ENCODE results near the gene MAPRE2. TPM values are rescaled to one million over a fixed set of nuclear protein-coding genes. Genes with fewer than 3 reads are reported as not detected.

The MAPRE2 gene
- total RNA-seq (2014; rRNA removed; shearing (Covaris generic); ENCODE audit: low replicate concordance), result 5.9 and 7.5 TPM in 2 replicates

DNA sequence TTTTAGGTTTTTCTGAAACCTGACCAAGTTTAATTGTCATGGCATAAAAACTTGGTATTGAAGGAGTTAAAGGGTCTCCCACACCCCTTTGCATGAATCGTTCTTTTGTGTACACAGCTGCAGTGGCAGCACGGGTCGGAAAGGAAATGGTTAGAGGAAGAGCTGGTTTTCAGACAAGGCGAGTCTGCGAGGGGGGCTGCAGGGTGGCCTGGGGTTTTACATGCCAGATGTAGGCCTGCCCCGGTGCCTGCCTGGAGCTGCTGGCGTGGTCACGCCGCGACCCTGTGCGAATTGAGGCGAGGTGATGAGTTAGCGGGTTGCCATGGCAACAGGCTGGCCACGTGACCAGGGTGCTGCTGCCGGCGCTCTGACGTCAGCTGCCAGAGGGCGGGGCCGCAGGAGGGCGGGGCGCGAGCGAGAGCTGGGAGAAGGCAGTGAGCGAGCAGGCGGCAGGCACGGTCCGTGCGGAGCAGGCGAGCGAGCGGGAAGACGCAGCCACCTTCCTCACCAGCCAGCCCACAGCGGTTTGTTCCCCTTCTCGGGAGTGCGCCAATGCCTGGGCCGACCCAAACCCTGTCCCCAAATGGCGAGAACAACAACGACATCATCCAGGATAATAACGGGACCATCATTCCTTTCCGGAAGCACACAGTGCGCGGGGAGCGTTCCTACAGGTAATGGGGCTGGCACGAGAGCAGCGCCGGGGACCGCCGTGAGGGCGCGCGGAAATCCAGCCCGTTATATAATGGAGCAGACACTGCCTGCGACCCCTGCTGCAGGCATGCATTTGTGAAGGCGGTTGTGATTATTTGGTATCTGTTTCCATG is at the start of gene MAPRE2:
Gene MAPRE2, plus strand, starts transcription at position 426 of the 827 bp plus-strand sequence. Its CDS starts 127 bp downstream, at position 553.
- H3K4me3 ChIP-seq, result peak within 1 kb of the TSS; percentile 76
- peak; percentile 95 for DNase-seq
- no peaks in the 10 kb centered on the region for H3K36me3 ChIP-seq
- no peaks in the 10 kb centered on the region for H3K27me3 ChIP-seq
- no peaks in the 10 kb centered on the region for H3K9me3 ChIP-seq

- H3K9me3 ChIP-seq, result no peaks in the 10 kb centered on the region
- no peaks in the 10 kb centered on the region; the same call in none of the 2 replicates for H3K27me3 ChIP-seq
- DNase-seq, result no peak
- no peaks in the 10 kb centered on the region for H3K36me3 ChIP-seq
- no peak overlapping the region for H3K4me3 ChIP-seq
Measured at GRCh38 chr18:34991561-34991960, 49.7 kb upstream of the MAPRE2 start.

DNA sequence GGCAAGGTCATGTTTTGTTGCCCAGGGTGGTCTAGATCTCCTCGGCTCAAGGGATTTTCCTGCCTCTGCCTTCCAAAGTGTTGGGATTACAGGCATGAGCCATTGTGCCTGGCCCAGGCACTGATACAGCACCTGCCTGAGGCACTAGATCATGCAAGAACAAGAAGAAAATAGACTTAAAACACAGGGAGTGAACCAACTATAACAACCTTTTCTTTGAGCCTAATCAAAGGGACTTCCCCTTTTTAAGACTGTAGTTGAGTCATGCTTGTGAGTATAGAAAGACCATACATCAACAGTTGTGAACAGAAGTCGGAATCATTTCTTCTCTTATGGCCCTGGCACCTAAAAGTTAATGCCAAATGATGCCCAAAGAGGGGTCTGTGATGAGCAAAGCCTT is 47.9 kb upstream of the MAPRE2 start:
- Histone ChIP-seq H3K36me3 (no peaks in the 10 kb centered on the region), H3K4me3 (no peak overlapping the region), H3K27me3 (no peaks in the 10 kb centered on the region; the same call in 1 of the 2 replicates), H3K9me3 (no peaks in the 10 kb centered on the region)
- no peak for DNase-seq

DNA sequence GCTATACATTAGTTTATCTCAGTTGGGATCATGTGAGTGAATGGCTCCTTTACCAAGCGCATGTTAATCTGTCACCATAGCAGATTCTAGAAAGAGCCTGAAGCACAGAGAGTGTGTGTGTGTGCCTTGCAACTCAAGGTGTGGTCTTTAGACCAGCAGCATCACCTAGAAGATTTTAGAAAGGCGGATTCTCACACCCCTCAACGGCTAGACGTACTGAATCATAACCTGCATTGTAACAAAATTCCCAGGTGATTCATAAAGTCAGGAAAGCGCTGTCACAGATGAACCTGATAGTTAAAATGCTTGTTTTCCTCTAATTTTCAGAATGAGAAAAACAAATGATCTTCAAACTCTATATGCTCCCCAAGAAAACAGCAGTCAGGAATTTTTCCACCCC is 45.5 kb upstream of the MAPRE2 start:
- no peak for DNase-seq
- no peaks in the 10 kb centered on the region for H3K36me3 ChIP-seq
- H3K4me3 ChIP-seq, result no peak overlapping the region
- H3K27me3 ChIP-seq, result no peaks in the 10 kb centered on the region; the same call in 1 of the 2 replicates
- no peaks in the 10 kb centered on the region for H3K9me3 ChIP-seq

GRCh38 chr18:34998661-34999060 is 42.6 kb upstream of the MAPRE2 start:
- DNase-seq, result no peak
- Histone ChIP-seq H3K27me3 (peaks cover 8% of the 10 kb centered on the region), H3K36me3 (no peaks in the 10 kb centered on the region), H3K9me3 (no peaks in the 10 kb centered on the region), H3K4me3 (no peak overlapping the region)

- H3K4me3 ChIP-seq, result no peak overlapping the region
- H3K9me3 ChIP-seq, result no peaks in the 10 kb centered on the region
- peaks cover 8% of the 10 kb centered on the region for H3K27me3 ChIP-seq
- no peaks in the 10 kb centered on the region for H3K36me3 ChIP-seq
- DNase-seq, result no peak
Measured at GRCh38 chr18:34999756-35000289, 41.4 kb upstream of the MAPRE2 start.

GRCh38 chr18:35000457-35000856 is 40.8 kb upstream of the MAPRE2 start:
- Histone ChIP-seq H3K9me3 (no peaks in the 10 kb centered on the region), H3K4me3 (no peak overlapping the region), H3K27me3 (peaks cover 8% of the 10 kb centered on the region), H3K36me3 (no peaks in the 10 kb centered on the region)
- DNase-seq, result no peak

DNA sequence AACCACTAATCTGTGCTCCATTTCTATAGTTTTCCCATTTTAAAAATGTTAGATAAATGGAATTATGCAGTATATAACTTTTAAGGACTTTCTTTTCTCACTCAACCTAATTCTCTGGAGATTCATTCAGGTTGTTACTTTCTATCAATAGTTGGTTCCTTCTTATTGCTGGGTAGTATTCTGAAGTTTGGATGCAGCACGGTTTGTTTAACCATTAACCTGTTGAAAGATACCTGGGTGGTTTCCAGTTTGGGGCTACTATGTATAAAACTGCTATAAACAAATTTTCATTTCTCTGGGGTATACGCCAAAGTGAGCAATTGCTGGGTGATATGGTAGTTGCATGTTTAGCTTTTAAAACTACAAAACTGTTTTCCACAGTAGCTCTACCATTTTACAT is 39.1 kb upstream of the MAPRE2 start:
- H3K36me3 ChIP-seq, result no peaks in the 10 kb centered on the region
- no peaks in the 10 kb centered on the region for H3K9me3 ChIP-seq
- H3K4me3 ChIP-seq, result no peak overlapping the region
- H3K27me3 ChIP-seq, result peaks cover 8% of the 10 kb centered on the region
- no peak for DNase-seq

GRCh38 chr18:35005963-35006577 is 35.1 kb upstream of the MAPRE2 start:
- H3K9me3 ChIP-seq, result no peaks in the 10 kb centered on the region
- H3K27me3 ChIP-seq, result peaks cover 8% of the 10 kb centered on the region
- no peak for DNase-seq
- H3K36me3 ChIP-seq, result no peaks in the 10 kb centered on the region
- H3K4me3 ChIP-seq, result no peak overlapping the region

DNA sequence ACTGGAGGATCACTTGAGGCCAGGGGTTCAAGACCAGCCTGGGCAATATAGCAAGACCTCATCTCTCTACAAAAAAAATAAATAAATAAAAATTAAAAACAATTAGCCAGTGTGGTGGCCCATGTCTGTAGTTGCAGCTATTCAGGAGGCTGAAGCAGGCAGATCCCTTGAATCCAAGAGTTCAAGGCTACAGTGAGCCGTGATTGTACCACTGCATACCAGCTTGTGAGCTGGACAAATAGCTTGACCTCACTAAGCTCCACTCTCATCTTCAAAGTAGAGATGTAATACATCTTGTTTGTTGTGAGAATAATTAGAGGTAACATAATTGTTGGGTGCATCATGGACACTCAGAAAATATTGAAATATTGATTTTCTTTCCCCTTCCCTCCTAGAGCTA is 31.1 kb upstream of the MAPRE2 start:
- no peak for DNase-seq
- H3K4me3 ChIP-seq, result no peak overlapping the region
- no peaks in the 10 kb centered on the region for H3K27me3 ChIP-seq
- H3K36me3 ChIP-seq, result no peaks in the 10 kb centered on the region
- no peaks in the 10 kb centered on the region for H3K9me3 ChIP-seq

DNA sequence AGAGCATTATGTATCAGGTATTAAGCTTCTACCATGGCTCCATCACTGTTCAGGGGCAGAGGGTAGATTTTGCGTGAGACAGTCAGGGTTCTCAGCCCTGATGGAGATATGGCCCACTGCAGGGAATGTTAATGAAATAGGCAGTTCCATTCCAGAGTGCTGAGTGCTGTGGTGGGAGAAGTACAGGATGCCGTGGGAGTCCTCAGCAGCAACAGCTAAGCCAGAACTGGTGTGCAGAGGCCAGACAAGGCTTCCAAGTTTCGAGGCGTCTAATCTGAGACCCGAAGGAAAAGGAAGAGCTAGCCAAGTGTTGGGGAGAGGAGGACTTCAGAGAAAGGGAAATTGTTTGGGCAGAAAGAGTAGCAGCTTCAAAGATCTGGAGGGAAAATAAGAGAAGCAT is 30.2 kb upstream of the MAPRE2 start:
- no peaks in the 10 kb centered on the region for H3K27me3 ChIP-seq
- H3K36me3 ChIP-seq, result no peaks in the 10 kb centered on the region
- H3K9me3 ChIP-seq, result no peaks in the 10 kb centered on the region
- no peak for DNase-seq
- no peak overlapping the region for H3K4me3 ChIP-seq

GRCh38 chr18:35019933-35020332 is 21.3 kb upstream of the MAPRE2 start:
- Histone ChIP-seq H3K9me3 (no peaks in the 10 kb centered on the region), H3K36me3 (no peaks in the 10 kb centered on the region), H3K4me3 (no peak overlapping the region), H3K27me3 (peaks cover 3% of the 10 kb centered on the region; the same call in 1 of the 2 replicates)
- no peak for DNase-seq

DNA sequence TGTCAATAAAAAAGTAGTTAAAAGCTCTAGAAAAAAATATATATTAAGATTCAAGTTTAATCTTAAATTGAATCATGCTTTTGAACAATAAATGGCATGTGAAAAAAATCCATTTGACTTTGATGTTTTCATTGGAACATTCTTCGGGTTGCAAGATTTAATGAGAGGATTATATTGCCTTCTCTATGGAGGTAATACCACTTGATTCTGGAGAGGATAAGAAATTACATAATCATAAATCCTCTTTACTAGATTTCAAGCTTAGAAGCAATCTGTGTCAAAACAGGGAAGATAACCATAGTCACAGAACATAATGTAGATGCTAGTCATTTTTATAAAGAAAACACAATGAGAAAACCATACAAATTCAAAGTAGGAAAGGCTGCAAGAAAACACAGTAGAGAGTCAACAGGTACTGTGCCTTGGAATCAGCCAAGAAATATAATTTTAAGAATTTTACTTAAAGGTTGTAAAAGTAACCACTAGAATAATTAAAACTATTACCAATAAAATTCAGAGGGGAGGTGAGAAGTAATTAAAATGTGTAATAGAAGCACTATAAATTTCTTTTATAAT is 18.7 kb upstream of the MAPRE2 start:
- no peak for DNase-seq
- H3K36me3 ChIP-seq, result no peaks in the 10 kb centered on the region
- no peaks in the 10 kb centered on the region for H3K9me3 ChIP-seq

GRCh38 chr18:35024196-35024595 is 17.0 kb upstream of the MAPRE2 start:
- no peaks in the 10 kb centered on the region for H3K36me3 ChIP-seq
- no peak for DNase-seq
- H3K4me3 ChIP-seq, result no peak overlapping the region
- H3K27me3 ChIP-seq, result 0 out of 2 replicates have a peak, but pooled peaks cover 3% of the 10 kb centered on the region
- no peaks in the 10 kb centered on the region for H3K9me3 ChIP-seq

More for the DNA sequence above, 18.7 kb upstream of the MAPRE2 start:
- H3K27me3 ChIP-seq, result 0 out of 2 replicates have a peak, but pooled peaks cover 3% of the 10 kb centered on the region
- no peak overlapping the region for H3K4me3 ChIP-seq

DNA sequence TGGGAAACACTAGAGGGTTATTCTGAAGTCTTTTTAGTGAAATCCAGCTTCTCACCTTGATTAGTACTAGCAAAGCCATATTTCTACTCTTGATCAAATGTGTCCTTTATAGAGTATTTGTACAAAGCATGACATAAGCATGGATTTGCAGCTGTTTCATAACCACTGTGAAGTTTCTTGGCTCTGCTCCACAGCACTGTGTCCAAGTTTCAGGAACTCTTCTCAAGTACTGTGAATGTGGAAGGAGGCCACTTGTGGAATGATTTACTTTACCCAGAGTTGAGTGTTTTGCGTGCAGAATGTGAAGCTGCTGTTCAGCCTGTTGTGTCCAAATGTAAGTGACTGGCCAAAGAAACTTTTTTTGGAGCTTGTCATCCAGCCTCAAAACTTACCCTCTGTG is 16.2 kb upstream of the MAPRE2 start:
- H3K27me3 ChIP-seq, result 0 out of 2 replicates have a peak, but pooled peaks cover 3% of the 10 kb centered on the region
- no peak for DNase-seq

DNA sequence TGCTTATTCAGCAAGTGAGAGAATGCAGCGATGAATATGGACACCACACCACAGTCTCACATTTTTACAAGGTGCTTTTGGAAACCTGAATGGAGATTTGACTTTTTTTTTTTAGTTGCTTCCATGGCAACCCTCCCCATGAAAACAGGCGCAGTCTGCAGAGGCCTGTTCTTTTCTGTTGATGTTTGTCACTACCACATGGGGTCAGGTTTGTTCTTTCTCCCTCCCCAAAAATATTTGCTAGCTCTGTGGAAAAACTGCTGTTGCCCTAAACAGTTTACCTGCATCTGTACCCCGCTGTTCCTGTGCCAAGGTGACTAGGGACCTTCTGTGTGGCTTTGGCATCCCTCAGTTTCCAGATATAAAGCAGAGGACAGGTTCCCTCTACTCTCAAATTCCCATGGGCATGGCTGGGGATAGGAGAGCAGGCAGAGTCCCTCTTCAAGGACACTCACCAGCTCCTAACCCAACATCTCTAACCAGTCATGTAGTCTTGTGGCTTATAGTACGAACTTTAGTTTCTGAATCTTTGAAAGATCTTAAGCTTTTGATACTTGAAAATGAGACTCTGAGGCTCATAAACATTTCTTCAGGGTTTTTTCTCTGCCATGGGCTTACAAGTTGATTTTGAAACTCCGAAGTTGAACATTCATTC is 14.7 kb upstream of the MAPRE2 start:
- no peaks in the 10 kb centered on the region for H3K27me3 ChIP-seq
- no peaks in the 10 kb centered on the region for H3K9me3 ChIP-seq
- no peaks in the 10 kb centered on the region for H3K36me3 ChIP-seq
- no peak overlapping the region for H3K4me3 ChIP-seq
- DNase-seq, result no peak

More for the DNA sequence above, 16.2 kb upstream of the MAPRE2 start:
- no peaks in the 10 kb centered on the region for H3K9me3 ChIP-seq
- H3K4me3 ChIP-seq, result no peak overlapping the region
- H3K36me3 ChIP-seq, result no peaks in the 10 kb centered on the region

DNA sequence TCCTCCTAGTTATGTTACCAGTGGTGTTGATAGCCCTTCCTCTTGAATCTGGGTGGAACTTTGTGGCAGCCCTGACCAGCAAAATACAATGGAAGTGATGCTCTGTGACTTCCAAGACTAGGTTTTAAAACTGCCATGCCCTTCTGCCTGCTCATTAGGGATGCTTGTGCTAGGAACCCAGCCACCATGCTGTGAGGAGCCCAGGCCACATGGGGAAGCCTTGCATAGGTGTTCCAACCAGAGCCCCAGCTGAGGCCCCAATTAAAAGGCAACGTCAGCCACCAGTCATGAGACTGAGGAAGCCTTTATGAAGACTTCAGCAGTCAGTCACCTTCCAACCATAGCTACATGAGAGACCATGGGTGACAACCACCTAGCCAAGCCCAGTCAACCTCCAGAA is 14.0 kb upstream of the MAPRE2 start:
- no peaks in the 10 kb centered on the region for H3K36me3 ChIP-seq
- no peaks in the 10 kb centered on the region for H3K9me3 ChIP-seq
- no peak for DNase-seq
- H3K27me3 ChIP-seq, result no peaks in the 10 kb centered on the region
- H3K4me3 ChIP-seq, result no peak overlapping the region
